Activated naive CD4-positive, alpha-beta T cell treated with Interleukin-2 at 50 U/mL for 16 hours (primary cell): ENCODE results near the gene SIDT1.

Experiments
- DNase-seq: peaks from one replicate; pipeline ENCODE4 v3.0.0-alpha.2; 2020

SIDT1 gene

GRCh38 chr3:113531826-113532697, at the start of gene SIDT1:
SIDT1 (plus strand) TSS chr3:113532555; CDS start chr3:113533022, 467 bp downstream.
- DNase-seq: peak; percentile 72

DNA sequence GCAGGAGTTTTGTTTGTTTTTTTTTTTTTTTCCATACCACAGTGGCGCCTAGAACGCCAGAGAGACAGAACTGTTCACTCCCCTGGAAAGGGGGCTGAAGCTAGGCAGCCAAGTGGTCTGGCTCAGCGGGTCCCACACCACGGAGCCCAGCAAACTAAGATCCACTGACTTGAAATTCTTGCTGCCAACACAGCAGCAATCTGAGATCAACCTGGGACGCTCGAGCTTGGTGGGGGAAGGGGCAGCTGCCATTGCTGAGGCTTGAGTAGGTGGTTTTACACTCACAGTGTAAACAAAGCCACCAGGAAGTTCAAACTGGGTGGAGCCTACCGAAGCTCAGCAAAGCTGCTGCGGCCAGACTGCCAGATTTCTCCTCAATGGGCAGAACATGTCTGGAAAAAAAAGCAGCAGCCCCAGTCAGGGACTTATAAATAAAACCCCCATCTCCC, 47.2 kb upstream of the SIDT1 start:
- DNase-seq: peak; percentile 11

GRCh38 chr3:113495035-113495434, 37.3 kb upstream of the SIDT1 start:
- peak; percentile 13 for DNase-seq

DNA sequence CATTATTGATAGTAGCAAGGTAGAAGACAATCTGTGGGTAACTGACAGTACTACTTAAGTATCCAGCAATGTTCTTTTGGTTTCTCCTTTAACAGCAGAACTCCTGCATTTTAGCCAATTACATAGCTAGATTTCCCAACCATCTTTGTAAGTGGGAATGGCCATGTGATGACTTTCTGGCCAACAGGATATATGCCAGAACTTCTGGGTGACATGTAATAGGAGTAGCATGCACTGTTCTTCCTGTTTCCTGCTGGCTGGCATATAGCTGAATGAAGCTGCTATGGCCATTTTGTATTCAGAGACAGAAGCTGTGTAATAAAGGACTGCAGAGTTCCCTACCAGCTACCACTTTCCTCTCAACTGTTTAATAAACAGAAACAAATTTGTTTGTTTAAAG, 35.4 kb upstream of the SIDT1 start:
- no peak for DNase-seq

DNA sequence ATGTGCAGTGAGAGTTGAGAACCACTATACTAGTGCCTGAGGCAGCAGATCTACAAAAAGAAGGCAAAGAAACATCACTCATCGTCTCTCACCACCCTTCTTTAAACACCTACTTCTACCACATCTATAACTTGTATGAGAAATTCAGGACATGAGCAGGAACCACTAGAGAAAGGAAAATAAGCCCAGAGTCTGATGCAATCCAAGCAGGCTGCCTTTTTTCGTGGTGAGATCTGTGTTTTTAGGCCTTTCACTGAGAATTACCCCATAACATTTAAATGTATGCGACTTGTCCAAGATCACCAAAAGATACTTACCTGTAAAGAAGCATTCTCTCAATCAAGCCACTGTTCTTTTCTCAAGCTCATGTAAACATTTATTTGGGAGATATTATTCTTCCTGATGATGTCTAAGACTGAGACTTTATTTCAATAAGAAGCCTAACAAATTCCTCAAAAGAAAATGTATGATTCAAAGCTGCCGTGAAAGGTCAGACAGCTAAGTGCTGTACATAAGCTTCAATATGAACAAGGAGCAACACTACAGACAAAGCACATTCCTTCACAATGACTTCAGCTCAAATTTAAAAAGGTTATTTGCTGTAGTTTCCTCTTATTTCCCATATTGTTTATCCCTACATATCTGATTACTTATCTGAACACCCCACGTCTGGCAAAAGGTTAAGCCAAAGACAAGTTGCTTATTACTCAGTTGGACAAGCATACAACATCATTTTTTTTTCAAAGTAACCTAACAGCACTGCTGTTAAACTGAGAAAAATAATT, 33.9 kb upstream of the SIDT1 start:
- no peak for DNase-seq

GRCh38 chr3:113499081-113499480, 33.3 kb upstream of the SIDT1 start:
- no peak for DNase-seq

GRCh38 chr3:113501597-113501996, 30.8 kb upstream of the SIDT1 start:
- no peak for DNase-seq

GRCh38 chr3:113505867-113506266, 26.5 kb upstream of the SIDT1 start:
- no peak for DNase-seq

DNA sequence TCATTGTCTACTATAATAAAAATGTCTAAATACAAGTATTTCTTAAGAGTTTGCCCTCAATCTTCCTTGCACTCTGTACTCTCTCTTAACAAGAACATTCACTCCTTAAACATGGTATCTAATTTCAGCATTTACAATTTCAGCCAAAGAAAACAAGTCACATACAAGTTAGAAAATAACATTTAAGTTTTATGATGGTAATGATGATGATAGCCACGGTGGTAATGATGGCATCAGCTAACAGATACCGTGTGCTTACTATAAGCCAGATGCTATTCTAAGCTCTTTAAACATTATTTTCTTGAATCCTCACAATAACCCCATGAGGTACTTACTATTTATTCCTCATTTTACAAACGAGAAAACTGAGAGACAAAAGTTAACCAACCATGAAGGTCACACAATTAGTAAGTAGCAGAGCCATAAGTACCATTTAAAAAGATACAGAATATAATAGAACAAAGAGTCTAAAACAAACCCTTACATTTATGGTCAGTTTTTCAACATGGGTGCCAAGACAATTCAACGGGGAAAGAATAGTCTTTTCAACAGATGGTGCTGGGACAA, 24.8 kb upstream of the SIDT1 start:
- DNase-seq: no peak

- DNase-seq: no peak
These were observed 23.4 kb upstream of the SIDT1 start for GRCh38 chr3:113508966-113509365.

- no peak for DNase-seq
These were observed 18.0 kb upstream of the SIDT1 start for GRCh38 chr3:113514265-113514769.

DNA sequence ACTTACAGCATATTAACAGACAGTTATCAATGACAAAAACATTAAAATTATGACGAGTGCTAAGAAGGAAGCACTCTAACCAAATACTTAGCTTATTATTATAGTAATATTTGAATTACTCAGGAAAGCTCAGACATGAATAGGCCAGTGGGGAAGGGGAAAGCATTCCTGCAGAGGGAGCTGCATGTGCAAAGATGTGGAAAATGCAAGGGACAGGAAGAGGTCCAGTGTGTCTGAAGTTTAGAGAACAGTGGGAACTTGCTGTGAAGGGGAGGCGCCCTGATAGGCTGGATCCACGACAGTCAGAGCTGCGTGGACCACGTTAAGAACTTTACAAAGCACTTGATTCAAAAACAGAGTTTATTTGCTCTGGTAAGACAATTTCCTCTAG, 16.2 kb upstream of the SIDT1 start:
- no peak for DNase-seq

GRCh38 chr3:113521981-113522380, 10.4 kb upstream of the SIDT1 start:
- DNase-seq: no peak

GRCh38 chr3:113523241-113523640, 9.1 kb upstream of the SIDT1 start:
- DNase-seq: no peak

DNA sequence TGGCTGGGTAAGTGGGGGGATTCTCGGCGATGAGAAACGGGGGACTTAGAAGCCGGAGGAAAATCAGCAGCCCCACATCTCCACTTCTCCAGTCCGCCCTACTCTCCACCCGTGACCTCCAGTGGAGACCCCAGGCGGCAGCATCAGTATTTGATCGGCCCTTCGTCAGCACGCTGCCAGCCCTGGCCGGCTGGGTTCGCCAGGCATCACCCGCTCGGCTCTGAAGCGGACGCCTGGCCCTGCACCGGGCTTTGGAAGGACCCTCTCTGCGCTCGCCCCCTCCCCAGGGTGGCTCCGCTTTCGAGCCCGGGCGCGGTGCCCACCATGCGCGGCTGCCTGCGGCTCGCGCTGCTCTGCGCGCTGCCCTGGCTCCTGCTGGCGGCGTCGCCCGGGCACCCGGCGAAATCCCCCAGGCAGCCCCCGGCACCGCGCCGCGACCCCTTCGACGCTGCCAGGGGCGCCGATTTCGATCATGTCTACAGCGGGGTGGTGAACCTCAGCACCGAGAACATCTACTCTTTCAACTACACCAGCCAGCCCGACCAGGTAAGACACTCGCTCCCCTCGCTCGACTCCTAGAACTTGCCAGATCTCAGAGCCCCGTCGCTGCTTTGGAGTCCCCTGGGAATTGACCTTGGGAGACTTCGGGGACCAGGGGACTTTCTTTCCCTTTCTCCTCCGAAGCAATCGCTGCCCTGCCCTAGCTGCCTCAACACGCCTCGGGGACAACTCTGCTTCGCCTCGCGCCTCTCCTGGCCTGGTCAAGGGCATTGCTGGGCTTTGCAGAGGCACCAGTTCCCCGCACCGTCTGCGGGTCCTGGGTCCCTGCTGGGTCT, 561 bp downstream of the SIDT1 start:
- DNase-seq: peak; percentile 53

- DNase-seq: peak; percentile 31
These were observed 1.2 kb downstream of the SIDT1 start for GRCh38 chr3:113533534-113533892.

DNA sequence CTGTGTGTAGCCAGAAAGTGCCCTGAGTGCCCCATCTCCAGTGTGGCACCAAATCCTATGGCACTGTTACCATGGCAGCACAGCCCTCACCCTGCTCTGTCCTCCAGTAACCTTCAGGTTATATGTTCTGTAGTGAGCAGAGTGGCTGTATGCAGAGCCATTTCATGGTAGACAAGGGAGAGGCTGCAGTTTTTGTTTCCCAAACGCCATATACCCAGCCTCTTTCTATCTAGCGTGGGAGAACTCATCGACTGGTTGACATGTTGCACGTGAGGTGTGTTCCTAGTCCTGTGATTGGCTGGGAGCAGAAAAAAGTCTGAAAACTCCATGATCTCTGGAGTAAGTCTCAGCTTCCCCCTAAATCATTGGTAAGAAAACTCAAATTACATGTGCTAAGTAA, 2.0 kb downstream of the SIDT1 start:
- DNase-seq: no peak

- no peak for DNase-seq
These were observed 3.5 kb downstream of the SIDT1 start for GRCh38 chr3:113535898-113536297.

- no peak for DNase-seq
These were observed 4.3 kb downstream of the SIDT1 start for GRCh38 chr3:113536627-113537101.

- no peak for DNase-seq
These were observed 4.8 kb downstream of the SIDT1 start for GRCh38 chr3:113537155-113537554.

DNA sequence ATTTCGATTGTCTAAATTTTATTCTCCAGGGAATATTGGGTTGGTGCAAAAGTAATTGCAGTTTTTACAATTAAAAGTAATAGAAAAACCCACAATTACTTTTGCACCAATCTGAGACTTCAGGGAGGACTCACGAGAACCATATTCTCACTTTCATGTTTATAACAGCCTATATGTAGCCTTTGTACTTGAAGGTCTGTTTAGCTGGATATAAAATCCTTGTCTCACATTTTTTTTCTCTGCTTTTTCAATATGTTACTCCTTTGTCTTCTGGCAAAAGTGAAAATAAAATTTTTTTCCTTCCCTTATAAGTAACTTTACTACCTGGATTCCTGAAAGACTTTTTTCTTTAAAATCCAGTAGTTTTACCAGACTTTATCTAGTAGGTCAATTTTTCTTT, 9.2 kb downstream of the SIDT1 start:
- DNase-seq: no peak

GRCh38 chr3:113545594-113545993, 13.2 kb downstream of the SIDT1 start:
- DNase-seq: no peak
